GM19328 (cell line): ENCODE measurements around the gene KRT73.

Experiments
- ATAC-seq: cut with Tn5 transposase; IDR thresholded peaks from one replicate; pipeline ENCODE4 v1.9.1; 2021; ENCODE audit warnings: mild to moderate bottlenecking, moderate library complexity; ENCODE audit not compliant: unreplicated experiment

The KRT73 gene

GRCh38 chr12:52646613-52647012 lies 28.3 kb upstream of the KRT73 start:
- no peak for ATAC-seq

GRCh38 chr12:52645982-52646381 lies 27.6 kb upstream of the KRT73 start:
- ATAC-seq, result no peak

- no peak for ATAC-seq
These were observed 26.9 kb upstream of the KRT73 start for GRCh38 chr12:52645120-52645761.

GRCh38 chr12:52644078-52644415 lies 25.7 kb upstream of the KRT73 start:
- no peak for ATAC-seq

- no peak for ATAC-seq
These were observed 25.1 kb upstream of the KRT73 start for GRCh38 chr12:52643233-52644077.

GRCh38 chr12:52641468-52641867 lies 23.1 kb upstream of the KRT73 start:
- ATAC-seq, result no peak

GRCh38 chr12:52637299-52637698 lies 18.9 kb upstream of the KRT73 start:
- ATAC-seq, result no peak

- no peak for ATAC-seq
These were observed 18.4 kb upstream of the KRT73 start for GRCh38 chr12:52636592-52637258.

- ATAC-seq, result no peak
These were observed 17.8 kb upstream of the KRT73 start for GRCh38 chr12:52636189-52636588.

GRCh38 chr12:52634266-52635056 lies 16.1 kb upstream of the KRT73 start:
- ATAC-seq, result no peak

- no peak for ATAC-seq
These were observed 15.0 kb upstream of the KRT73 start for GRCh38 chr12:52633383-52633782.

GRCh38 chr12:52632656-52633055 lies 14.3 kb upstream of the KRT73 start:
- ATAC-seq, result no peak

- no peak for ATAC-seq
These were observed 13.5 kb upstream of the KRT73 start for GRCh38 chr12:52631676-52632459.

- ATAC-seq, result no peak
These were observed 12.9 kb upstream of the KRT73 start for GRCh38 chr12:52631264-52631663.

- ATAC-seq, result no peak
These were observed 12.3 kb upstream of the KRT73 start for GRCh38 chr12:52630599-52631200.

GRCh38 chr12:52630008-52630500 lies 11.7 kb upstream of the KRT73 start:
- no peak for ATAC-seq

- ATAC-seq, result no peak
These were observed 11.1 kb upstream of the KRT73 start for GRCh38 chr12:52629281-52630007.

GRCh38 chr12:52628841-52629240 lies 10.5 kb upstream of the KRT73 start:
- ATAC-seq, result no peak

GRCh38 chr12:52628111-52628507 lies 9.8 kb upstream of the KRT73 start:
- no peak for ATAC-seq
